H1 (cell line): ENCODE results near the gene CAPN13. TPM values are rescaled to one million over a fixed set of nuclear protein-coding genes. Genes with fewer than 3 reads are reported as not detected.

Experiments used
- CTCF ChIP-seq, 3 experiments: IDR thresholded peaks; 1 replicate in 2 of 3; 2 replicates in 1 of 3; pipeline versions ENCODE4 v1.5.1 to v1.6.1; 2011; ENCODE audit warnings: low read length in 3 of 3, mild to moderate bottlenecking in 3 of 3, inconsistent platforms in 2 of 3, low read depth in 1 of 3, moderate library complexity in 1 of 3; ENCODE audit not compliant: insufficient read depth in 1 of 3; ENCODE audit errors: control extremely low read depth in 1 of 3
- EP300 ChIP-seq, 2 experiments: IDR thresholded peaks; 1 replicate in 1 of 2; 2 replicates in 1 of 2; pipeline ENCODE4 v1.6.1; 2011 to 2012; ENCODE audit warnings: low read depth in 2 of 2, low read length in 2 of 2, mild to moderate bottlenecking in 2 of 2, borderline replicate concordance in 1 of 2, inconsistent platforms in 1 of 2, moderate library complexity in 1 of 2
- HDAC2 ChIP-seq, 2 experiments: fragments of 300-600 bp in 1 of 2; sonication (generic) in 1 of 2; IDR thresholded peaks; 2 replicates each; pipeline ENCODE4 v1.6.1; 2011 to 2012; ENCODE audit warnings: low read depth in 2 of 2, low read length in 2 of 2, mild to moderate bottlenecking in 2 of 2, moderate library complexity in 2 of 2, borderline replicate concordance in 1 of 2, inconsistent platforms in 1 of 2
- KDM5A ChIP-seq: fragments of 200-600 bp; IDR thresholded peaks from 2 replicates; pipeline ENCODE4 v1.7.1; 2012; ENCODE audit warnings: mild to moderate bottlenecking, low read length, inconsistent platforms, mixed read lengths
- RNF2 ChIP-seq: fragments of 200-900, 300-1000 bp; sonication (generic); IDR thresholded peaks from 2 replicates; pipeline ENCODE4 v1.7.1; 2016; ENCODE audit warnings: borderline replicate concordance, low read depth, mild to moderate bottlenecking, antibody characterized with exemption, low read length; ENCODE audit not compliant: poor library complexity, severe bottlenecking; ENCODE audit errors: missing control alignments
- TAF7 ChIP-seq: optimal IDR thresholded peaks from 2 replicates; pipeline ENCODE3; 2011; ENCODE audit warnings: low read depth, mild to moderate bottlenecking, inconsistent platforms, low read length, moderate library complexity, borderline replicate concordance
- TCF12 ChIP-seq: IDR thresholded peaks from 2 replicates; pipeline ENCODE4 v1.6.1; 2011; ENCODE audit warnings: low read depth, mild to moderate bottlenecking, low read length
- polyA plus RNA-seq, 7 experiments: library from polyadenylated mRNA; depleted of rRNA in 3 of 7; stranded (reverse) in 5 of 7; unstranded in 2 of 7; fragments of >200 nt in 5 of 7; fragments of 200-250 nt in 2 of 7; gene quantifications; 1 replicate in 5 of 7; 2 replicates in 1 of 7; 4 replicates in 1 of 7; pipeline versions ENCODE4 v1.2.1 to v1.2.3, GENCODE V29; 2011 to 2013; ENCODE audit warnings: missing spikeins in 2 of 7, mixed read lengths in 2 of 7
- total RNA-seq: library from RNA; stranded (reverse); fragmentation: NEBNext Ultra II Directional; extraction: Animal tissue kit (Norgen Biotek cat#: 25700); gene quantifications from 2 replicates; pipeline ENCODE4 v1.2.1, GENCODE V29; 2021

Gene CAPN13
- total and polyA plus RNA-seq, 2 of the 8 experiments (the other 6 are each of a cell fraction or from before 2014, with no cell fraction given): 2.4 TPM

GRCh38 chr2:30847841-30848240 is 40.6 kb upstream of the CAPN13 start (continued):
- TF ChIP-seq CTCF (IDR thresholded peaks at IDR 0.05; ENCODE audit: control extremely low read depth in 1 of 3, insufficient read depth in 1 of 3, low read depth in 1 of 3, low read length in 3 of 3) (no peak), TAF7 (no peak), KDM5A (no peak), TCF12 (no peak), HDAC2 (IDR thresholded peaks at IDR 0.05; ENCODE audit: borderline replicate concordance in 1 of 2, low read depth in 2 of 2, low read length in 2 of 2) (no peak), EP300 (IDR thresholded peaks at IDR 0.05; ENCODE audit: borderline replicate concordance in 1 of 2, low read depth in 2 of 2, low read length in 2 of 2) (no peak), RNF2 (no peak)
- TF ChIP-seq, all 59 proteins: peak for 0
